HG02885 (cell line): ENCODE data around the gene SDK1.

Experiments
- ATAC-seq: cut with Tn5 transposase; IDR thresholded peaks from one replicate; pipeline ENCODE4 v1.9.1; 2021; ENCODE audit warnings: mild to moderate bottlenecking; ENCODE audit not compliant: unreplicated experiment, poor library complexity

The SDK1 gene

GRCh38 chr7:4151524-4151923 is 850.5 kb downstream of the SDK1 start:
- ATAC-seq, result no peak

- no peak for ATAC-seq
Measured at GRCh38 chr7:4151926-4152549, 851.0 kb downstream of the SDK1 start.

- no peak for ATAC-seq
Measured at GRCh38 chr7:4154882-4155535, 854.0 kb downstream of the SDK1 start.

- ATAC-seq, result no peak
Measured at GRCh38 chr7:4156190-4156589, 855.1 kb downstream of the SDK1 start.

GRCh38 chr7:4157651-4158050 is 856.6 kb downstream of the SDK1 start:
- ATAC-seq, result no peak

- ATAC-seq, result no peak
Measured at GRCh38 chr7:4158441-4159153, 857.5 kb downstream of the SDK1 start.

GRCh38 chr7:4159154-4159501 is 858.1 kb downstream of the SDK1 start:
- ATAC-seq, result no peak

GRCh38 chr7:4159761-4160554 is 858.9 kb downstream of the SDK1 start:
- ATAC-seq, result no peak

GRCh38 chr7:4162884-4163564 is 862.0 kb downstream of the SDK1 start:
- no peak for ATAC-seq

- no peak for ATAC-seq
Measured at GRCh38 chr7:4163565-4164203, 862.6 kb downstream of the SDK1 start.

GRCh38 chr7:4164556-4164955 is 863.5 kb downstream of the SDK1 start:
- ATAC-seq, result no peak

- no peak for ATAC-seq
Measured at GRCh38 chr7:4166340-4166739, 865.3 kb downstream of the SDK1 start.

GRCh38 chr7:4166807-4167206 is 865.8 kb downstream of the SDK1 start:
- no peak for ATAC-seq

GRCh38 chr7:4167385-4167910 is 866.4 kb downstream of the SDK1 start:
- ATAC-seq, result no peak

- no peak for ATAC-seq
Measured at GRCh38 chr7:4168041-4168440, 867.0 kb downstream of the SDK1 start.

- ATAC-seq, result no peak
Measured at GRCh38 chr7:4168541-4168940, 867.5 kb downstream of the SDK1 start.

- ATAC-seq, result no peak
Measured at GRCh38 chr7:4169455-4169854, 868.4 kb downstream of the SDK1 start.

GRCh38 chr7:4170997-4171786 is 870.1 kb downstream of the SDK1 start:
- ATAC-seq, result no peak

GRCh38 chr7:4172883-4173282 is 871.8 kb downstream of the SDK1 start:
- no peak for ATAC-seq
